Esophagus squamous epithelium (tissue), 5 donors: ENCODE measurements around the gene OR1I1. TPM values are rescaled to one million over a fixed set of nuclear protein-coding genes. Genes with fewer than 3 reads are reported as not detected.

Source experiments
- DNase-seq: peaks from one replicate; lab custom pipeline; 2025; lab: John Stamatoyannopoulos, UW
- H3K27ac ChIP-seq, 4 donors: fragments of 200-600 bp; sonication (generic); one replicate each; pipeline ENCODE4 v1.5.1; 2016 to 2019; ENCODE audit warnings: mild to moderate bottlenecking in 1 of 4
- H3K27me3 ChIP-seq, 4 donors: fragments of 200-600 bp; sonication (generic); 1 replicate in 3 of 4; 2 replicates in 1 of 4; pipeline versions ENCODE4 v1.5.1 to v1.6.0; 2017 to 2021; ENCODE audit warnings: antibody characterized with exemption in 1 of 4
- H3K36me3 ChIP-seq, 3 donors: fragments of 200-600 bp; sonication (generic); one replicate each; pipeline ENCODE4 v1.5.1; 2016 to 2019
- H3K4me1 ChIP-seq, 3 donors: fragments of 200-600 bp; sonication (generic); one replicate each; pipeline ENCODE4 v1.5.1; 2017 to 2019
- H3K4me3 ChIP-seq, 4 donors: fragments of 200-600 bp; sonication (generic); 1 replicate in 3 of 4; 2 replicates in 1 of 4; pipeline ENCODE4 v1.5.1; 2016 to 2019; ENCODE audit warnings: mild to moderate bottlenecking in 2 of 4, moderate library complexity in 1 of 4
- H3K9me3 ChIP-seq, 3 donors: fragments of 200-600 bp; sonication (generic); one replicate each; pipeline ENCODE4 v1.5.1; 2016 to 2019
- CTCF ChIP-seq, 6 experiments: fragments of 450-650 bp in 4 of 6; fragments of 200-600 bp in 2 of 6; sonication (generic) in 2 of 6; IDR thresholded peaks; one replicate each; pipeline ENCODE4 v1.5.1; 2016 to 2019; ENCODE audit warnings: antibody characterized with exemption in 6 of 6, mild to moderate bottlenecking in 4 of 6, moderate library complexity in 4 of 6
- POLR2A ChIP-seq, 4 donors: fragments of 450-650 bp; IDR thresholded peaks; one replicate each; pipeline ENCODE4 v1.6.1; 2017; ENCODE audit warnings: antibody characterized with exemption in 4 of 4, mild to moderate bottlenecking in 4 of 4, moderate library complexity in 3 of 4
- WGBS, 2 donors: methylation state at CpG; one replicate each; pipeline ENCODE4 v1.1.5; 2018; 5-methylcytosine and 5-hydroxymethylcytosine counted together
- intact Hi-C: fragments of 100-400 bp; cut with DNase I; formaldehyde crosslinking; loops from one replicate; pipeline ENCODE4 v1.15.0; 2022
- total RNA-seq, 4 donors: library from RNA; depleted of rRNA; stranded (reverse); fragments of >200 nt; gene quantifications; one replicate each; pipeline ENCODE4 v1.1.0, GENCODE V29; 2016
- donor health status: DM: yes; HTN: yes; CAD: no.

The OR1I1 gene
- total RNA-seq, 4 donors from 2014 or later = not detected

GRCh38 chr19:15115762-15116615 is 34.0 kb downstream of the OR1I1 start:
- intact Hi-C loops = no loop called here
- WGBS, 2 donors = 70 to 83% methylated on average over 2 to 7 of the region's 23 CpGs
- Histone ChIP-seq H3K9me3 (no peaks in the 10 kb centered on the region), H3K36me3 (peaks cover 31 to 100% (median 48%) of the 10 kb centered on the region in 3 donors), H3K4me3 (no peak overlapping the region), H3K27me3 (no peaks in the 10 kb centered on the region), H3K4me1 (peaks cover 0 to 20% (median 3%) of the 10 kb centered on the region in 3 donors), H3K27ac (peak overlapping the region; percentile 14 to 55 (median 30))
- no peak for DNase-seq
- TF ChIP-seq CTCF (IDR thresholded peaks at IDR 0.05) (no peak), POLR2A (IDR thresholded peaks at IDR 0.05) (no peak)

GRCh38 chr19:15116856-15117255 is 34.8 kb downstream of the OR1I1 start:
- no peak overlapping the region for H3K27ac ChIP-seq
- peaks cover 0 to 20% (median 3%) of the 10 kb centered on the region in 3 donors for H3K4me1 ChIP-seq
- H3K36me3 ChIP-seq = peaks cover 31 to 100% (median 48%) of the 10 kb centered on the region in 3 donors
- DNase-seq = no peak
- intact Hi-C loops = no loop called here
- H3K9me3 ChIP-seq = no peaks in the 10 kb centered on the region
- WGBS, 2 donors = 81 to 88% methylated on average over 8 to 10 of the region's 12 CpGs
- no peak for TF ChIP-seq POLR2A (IDR thresholded peaks at IDR 0.05)
- no peak for TF ChIP-seq CTCF (IDR thresholded peaks at IDR 0.05)
- no peak overlapping the region for H3K4me3 ChIP-seq
- no peaks in the 10 kb centered on the region for H3K27me3 ChIP-seq

GRCh38 chr19:15118248-15118647 is 36.2 kb downstream of the OR1I1 start:
- 100% methylated on average over 1 of the region's 2 CpGs; no CpG with 5 or more reads in 1 of the 2 donors for WGBS, 2 donors

GRCh38 chr19:15118789-15119494 is 36.9 kb downstream of the OR1I1 start:
- WGBS, 2 donors = 83 to 98% methylated on average over 9 to 13 of the region's 20 CpGs
- DNase-seq = no peak
- Histone ChIP-seq H3K4me1 (peaks cover 3 to 31% (median 5%) of the 10 kb centered on the region in 3 donors), H3K9me3 (no peaks in the 10 kb centered on the region), H3K27ac (peak overlapping the region in 2 of 4 donors; percentile 32 to 61), H3K27me3 (no peaks in the 10 kb centered on the region), H3K36me3 (peaks cover 44 to 96% (median 50%) of the 10 kb centered on the region in 3 donors), H3K4me3 (no peak overlapping the region)
- intact Hi-C loops = no loop called here
- TF ChIP-seq POLR2A (IDR thresholded peaks at IDR 0.05) (no peak), CTCF (IDR thresholded peaks at IDR 0.05) (no peak)

More at GRCh38 chr19:15118248-15118647, 36.2 kb downstream of the OR1I1 start:
- intact Hi-C loops = no loop called here
- no peaks in the 10 kb centered on the region for H3K27me3 ChIP-seq
- H3K4me1 ChIP-seq = peaks cover 0 to 24% (median 3%) of the 10 kb centered on the region in 3 donors
- DNase-seq = no peak
- no peaks in the 10 kb centered on the region for H3K9me3 ChIP-seq
- H3K4me3 ChIP-seq = no peak overlapping the region
- H3K36me3 ChIP-seq = peaks cover 44 to 100% (median 54%) of the 10 kb centered on the region in 3 donors
- TF ChIP-seq CTCF (IDR thresholded peaks at IDR 0.05) (no peak), POLR2A (IDR thresholded peaks at IDR 0.05) (no peak)
- peak overlapping the region in 3 of 4 donors; percentile 28 to 61 (median 32) for H3K27ac ChIP-seq
